ENCODE measurements around the gene PGC. TPM values are rescaled to one million over a fixed set of nuclear protein-coding genes. Genes with fewer than 3 reads are reported as not detected.
A peak's percentile ranks its signal among the peaks of the same experiment; 100 is the strongest.

The PGC gene
- total and polyA plus RNA-seq, 4 donors = 19.2 to 1,394 (median 467) TPM

DNA sequence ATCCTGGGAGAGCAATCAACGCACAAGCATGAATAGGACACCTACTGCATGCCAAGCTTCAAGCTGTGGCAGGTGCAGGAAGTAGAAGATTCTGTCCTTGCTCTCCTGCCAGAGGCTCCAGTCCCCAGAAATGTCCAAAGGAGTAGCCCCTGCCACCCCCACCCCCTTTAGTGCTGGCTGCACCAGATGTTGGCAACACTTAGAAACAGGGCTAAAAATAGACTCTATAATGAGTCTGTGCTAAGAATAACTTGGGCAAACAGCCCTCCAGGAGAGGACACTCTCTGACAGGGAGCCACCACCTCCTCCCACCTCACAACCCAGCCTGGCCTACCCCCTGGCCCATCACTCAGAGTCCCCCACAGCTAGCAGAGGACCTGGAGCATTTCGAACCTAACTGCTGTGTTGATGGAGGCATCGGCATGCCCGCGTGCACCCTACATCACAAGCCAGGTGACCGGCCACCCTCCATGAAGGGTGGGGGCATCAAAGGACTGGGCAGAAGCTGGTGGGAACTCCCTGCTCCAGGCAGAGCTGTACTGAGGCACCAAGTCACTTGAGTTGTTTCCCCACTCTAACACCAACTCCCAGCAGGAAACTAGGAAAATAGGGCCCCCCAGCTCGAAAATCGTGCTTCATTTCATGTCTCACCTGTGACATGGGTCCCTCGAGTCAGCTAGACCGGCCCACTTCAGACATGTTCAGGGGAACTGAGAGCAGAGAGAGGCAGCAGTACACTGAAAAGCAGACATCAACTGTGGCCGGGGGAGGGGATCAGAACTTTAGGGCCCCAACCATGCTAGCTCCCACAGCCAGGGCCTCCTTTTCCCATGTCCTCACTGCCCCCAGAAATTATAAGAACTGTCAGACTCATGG is 30.4 kb downstream of the PGC start:
- no peak for ATAC-seq (ENCODE audit: insufficient read depth, low FRiP score)
- TF ChIP-seq, protein P1, sequence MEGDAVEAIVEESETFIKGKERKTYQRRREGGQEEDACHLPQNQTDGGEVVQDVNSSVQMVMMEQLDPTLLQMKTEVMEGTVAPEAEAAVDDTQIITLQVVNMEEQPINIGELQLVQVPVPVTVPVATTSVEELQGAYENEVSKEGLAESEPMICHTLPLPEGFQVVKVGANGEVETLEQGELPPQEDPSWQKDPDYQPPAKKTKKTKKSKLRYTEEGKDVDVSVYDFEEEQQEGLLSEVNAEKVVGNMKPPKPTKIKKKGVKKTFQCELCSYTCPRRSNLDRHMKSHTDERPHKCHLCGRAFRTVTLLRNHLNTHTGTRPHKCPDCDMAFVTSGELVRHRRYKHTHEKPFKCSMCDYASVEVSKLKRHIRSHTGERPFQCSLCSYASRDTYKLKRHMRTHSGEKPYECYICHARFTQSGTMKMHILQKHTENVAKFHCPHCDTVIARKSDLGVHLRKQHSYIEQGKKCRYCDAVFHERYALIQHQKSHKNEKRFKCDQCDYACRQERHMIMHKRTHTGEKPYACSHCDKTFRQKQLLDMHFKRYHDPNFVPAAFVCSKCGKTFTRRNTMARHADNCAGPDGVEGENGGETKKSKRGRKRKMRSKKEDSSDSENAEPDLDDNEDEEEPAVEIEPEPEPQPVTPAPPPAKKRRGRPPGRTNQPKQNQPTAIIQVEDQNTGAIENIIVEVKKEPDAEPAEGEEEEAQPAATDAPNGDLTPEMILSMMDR (IDR thresholded peaks at IDR 0.05; ENCODE audit: control extremely low read depth, extremely low read depth) = no peak
- Histone ChIP-seq H3K27me3 (ENCODE audit: control insufficient read depth in 3 of 3, insufficient read depth in 3 of 3, low read length in 2 of 3) (no peaks in the 10 kb centered on the region), H3K36me3 (ENCODE audit: control insufficient read depth in 4 of 4, insufficient read depth in 4 of 4, low read length in 4 of 4) (no peaks in the 10 kb centered on the region), H3K9me3 (ENCODE audit: control insufficient read depth in 4 of 4, insufficient read depth in 3 of 4, low read length in 3 of 4) (no peaks in the 10 kb centered on the region), H3K9ac (ENCODE audit: insufficient read depth in 1 of 2, low read length in 2 of 2) (no peak overlapping the region), H3K27ac (ENCODE audit: low read depth in 1 of 2, low read length in 1 of 2) (peak overlapping the region in 1 of 2 donors; percentile 76), H3K4me3 (no peak overlapping the region), H3K4me1 (ENCODE audit: control insufficient read depth in 5 of 5, insufficient read depth in 5 of 5, low read length in 5 of 5) (peaks cover 0 to 28% (median 25%) of the 10 kb centered on the region in 5 donors)
- WGBS, 2 donors = 84 to 89% methylated on average over 11 of the region's 11 CpGs
- DNase-seq = peak in 1 of 3 donors; percentile 50

GRCh38 chr6:41715795-41716515 is 31.2 kb downstream of the PGC start:
- Histone ChIP-seq H3K4me3 (no peak overlapping the region), H3K9ac (ENCODE audit: insufficient read depth in 1 of 2, low read length in 2 of 2) (no peak overlapping the region), H3K27ac (ENCODE audit: low read depth in 1 of 2, low read length in 1 of 2) (peak overlapping the region in 1 of 2 donors; percentile 51), H3K4me1 (ENCODE audit: control insufficient read depth in 5 of 5, insufficient read depth in 5 of 5, low read length in 5 of 5) (peaks cover 0 to 33% (median 18%) of the 10 kb centered on the region in 5 donors), H3K27me3 (ENCODE audit: control insufficient read depth in 3 of 3, insufficient read depth in 3 of 3, low read length in 2 of 3) (no peaks in the 10 kb centered on the region), H3K36me3 (ENCODE audit: control insufficient read depth in 4 of 4, insufficient read depth in 4 of 4, low read length in 4 of 4) (no peaks in the 10 kb centered on the region), H3K9me3 (ENCODE audit: control insufficient read depth in 4 of 4, insufficient read depth in 3 of 4, low read length in 3 of 4) (no peaks in the 10 kb centered on the region)
- no peak for ATAC-seq (ENCODE audit: insufficient read depth, low FRiP score)
- WGBS, 2 donors = 74 to 81% methylated on average over 5 of the region's 5 CpGs
- TF ChIP-seq, protein P1 (IDR thresholded peaks at IDR 0.05; ENCODE audit: control extremely low read depth, extremely low read depth) = no peak
- no peak for DNase-seq

GRCh38 chr6:41714556-41715273 is 32.5 kb downstream of the PGC start:
- Histone ChIP-seq H3K9me3 (ENCODE audit: control insufficient read depth in 4 of 4, insufficient read depth in 3 of 4, low read length in 3 of 4) (no peaks in the 10 kb centered on the region), H3K9ac (ENCODE audit: insufficient read depth in 1 of 2, low read length in 2 of 2) (no peak overlapping the region), H3K4me1 (ENCODE audit: control insufficient read depth in 5 of 5, insufficient read depth in 5 of 5, low read length in 5 of 5) (peaks cover 0 to 30% (median 18%) of the 10 kb centered on the region in 5 donors), H3K4me3 (no peak overlapping the region), H3K36me3 (ENCODE audit: control insufficient read depth in 4 of 4, insufficient read depth in 4 of 4, low read length in 4 of 4) (no peaks in the 10 kb centered on the region), H3K27ac (ENCODE audit: low read depth in 1 of 2, low read length in 1 of 2) (peak overlapping the region in 1 of 2 donors; percentile 51), H3K27me3 (ENCODE audit: control insufficient read depth in 3 of 3, insufficient read depth in 3 of 3, low read length in 2 of 3) (no peaks in the 10 kb centered on the region)
- TF ChIP-seq, protein P1 (IDR thresholded peaks at IDR 0.05; ENCODE audit: control extremely low read depth, extremely low read depth) = no peak
- DNase-seq (no peak), ATAC-seq (ENCODE audit: insufficient read depth, low FRiP score) (no peak)
- 89 to 91% methylated on average over 14 of the region's 14 CpGs for WGBS, 2 donors

All from lung (tissue), 12 donors.